Measurements from ENCODE around the gene LAMA2.

- no peak for TF ChIP-seq POLR2A (IDR thresholded peaks at IDR 0.05; ENCODE audit: extremely low read depth, insufficient read length)
- no peak for TF ChIP-seq CTCF (IDR thresholded peaks at IDR 0.05; ENCODE audit: low read depth, low read length)
- no peak for TF ChIP-seq MYC (IDR thresholded peaks at IDR 0.05; ENCODE audit: low read depth, low read length)
These were observed 9.1 kb downstream of the LAMA2 start for GRCh38 chr6:128892079-128892478.

All from NB4 (cell line).